Neural progenitor cell (in vitro differentiated cells): ENCODE results near the gene NT5C. TPM values are rescaled to one million over a fixed set of nuclear protein-coding genes. Genes with fewer than 3 reads are reported as not detected.
"Not testable (repeated sequence)": the region's sequence is repeated elsewhere in the genome, so short reads cannot be mapped to it uniquely, and the experiment has no call there.

Experiments
- DNase-seq: peaks from one replicate; pipeline ENCODE4 v3.0.0-alpha.2; 2016; ENCODE audit warnings: low spot score
- H2AFZ ChIP-seq: fragments of 200-600 bp; sonication (generic); replicated peaks from 2 replicates; pipeline ENCODE4 v1.6.1; 2016; ENCODE audit warnings: antibody characterized with exemption
- H3F3A ChIP-seq: fragments of 200-600 bp; sonication (generic); 2 replicates; pipeline ENCODE4 v1.6.1; 2016; ENCODE audit warnings: antibody characterized with exemption, low read depth
- H3K27ac ChIP-seq: fragments of 200-600 bp; sonication (generic); 2 replicates; pipeline ENCODE4 v1.5.1; 2016; ENCODE audit warnings: mild to moderate bottlenecking
- H3K27me3 ChIP-seq: fragments of 200-600 bp; sonication (generic); 2 replicates; pipeline ENCODE4 v1.6.1; 2016; ENCODE audit warnings: mild to moderate bottlenecking, moderate library complexity
- H3K36me3 ChIP-seq: fragments of 200-600 bp; sonication (generic); 2 replicates; pipeline ENCODE4 v1.5.1; 2016
- H3K4me1 ChIP-seq: fragments of 200-600 bp; sonication (generic); 2 replicates; pipeline ENCODE4 v1.6.1; 2016; ENCODE audit warnings: mixed run types
- H3K4me2 ChIP-seq: fragments of 200-600 bp; sonication (generic); 2 replicates; pipeline ENCODE4 v1.6.1; 2016
- H3K4me3 ChIP-seq: fragments of 200-600 bp; sonication (generic); 2 replicates; pipeline ENCODE4 v1.5.1; 2016
- H3K79me2 ChIP-seq: fragments of 200-600 bp; sonication (generic); 2 replicates; pipeline ENCODE4 v1.6.1; 2016; ENCODE audit warnings: low read depth
- H3K9ac ChIP-seq: fragments of 200-600 bp; sonication (generic); 2 replicates; pipeline ENCODE4 v1.6.1; 2016
- H3K9me3 ChIP-seq: fragments of 200-600 bp; sonication (generic); 2 replicates; pipeline ENCODE4 v1.5.1; 2016; ENCODE audit warnings: low read depth
- H4K20me1 ChIP-seq: fragments of 200-600 bp; sonication (generic); 2 replicates; pipeline ENCODE4 v1.6.1; 2016; ENCODE audit warnings: low read depth
- H3K27ac Mint-ChIP-seq: 3 replicates; pipeline ENCODE4 v1.8.0; 2021; ENCODE audit warnings: mixed read lengths
- H3K27me3 Mint-ChIP-seq: 2 replicates; pipeline ENCODE4 v1.8.0; 2022; ENCODE audit warnings: low read depth, mild to moderate bottlenecking, inconsistent platforms, moderate library complexity, mixed read lengths; ENCODE audit not compliant: insufficient read depth
- H3K36me3 Mint-ChIP-seq: 3 replicates; pipeline ENCODE4 v1.8.0; 2021; ENCODE audit warnings: mixed read lengths
- H3K4me1 Mint-ChIP-seq: 3 replicates; pipeline ENCODE4 v1.8.0; 2021; ENCODE audit warnings: mixed read lengths
- H3K4me3 Mint-ChIP-seq: 3 replicates; pipeline ENCODE4 v1.8.0; 2021; ENCODE audit warnings: mild to moderate bottlenecking, moderate library complexity, mixed read lengths
- H3K9me3 Mint-ChIP-seq: 3 replicates; pipeline ENCODE4 v1.8.0; 2020; ENCODE audit warnings: mixed read lengths
- CTCF ChIP-seq: fragments of 200-600 bp; sonication (generic); IDR thresholded peaks from 2 replicates; pipeline ENCODE4 v1.5.1; 2017; ENCODE audit warnings: antibody characterized with exemption, mild to moderate bottlenecking
- EZH2 ChIP-seq: fragments of 200-600 bp; sonication (generic); IDR thresholded peaks from 2 replicates; pipeline ENCODE4 v1.6.1; 2017; ENCODE audit warnings: antibody characterized with exemption, mild to moderate bottlenecking, moderate library complexity
- EZH2phosphoT487 ChIP-seq: fragments of 200-600 bp; sonication (generic); IDR thresholded peaks from 2 replicates; pipeline ENCODE4 v1.6.1; 2017; ENCODE audit warnings: antibody characterized with exemption
- total RNA-seq: library from RNA; depleted of rRNA; stranded (reverse); fragments of >200 nt; gene quantifications from 2 replicates; pipeline ENCODE4 v1.2.3, GENCODE V29; 2015; ENCODE audit warnings: low replicate concordance

NT5C gene
- total RNA-seq, 1 donor from 2014 or later: 45.8 TPM

- peaks cover 26% of the 10 kb centered on the region for H3K36me3 ChIP-seq
- H3K4me3 ChIP-seq: no peak overlapping the region
- no peak for TF ChIP-seq CTCF
- TF ChIP-seq EZH2: no peak
- no peak for TF ChIP-seq EZH2phosphoT487
- Mint-ChIP-seq H3K4me3 (no peak overlapping the region), H3K9me3 (no peaks in the 10 kb centered on the region), H3K36me3 (peaks cover 25% of the 10 kb centered on the region), H3K27me3 (no peaks in the 10 kb centered on the region), H3K27ac (no peak overlapping the region), H3K4me1 (peaks cover 12% of the 10 kb centered on the region)
- DNase-seq: no peak
- H3K4me1 ChIP-seq: peaks cover 10% of the 10 kb centered on the region
- no peaks in the 10 kb centered on the region for H3K9me3 ChIP-seq
- no peak overlapping the region for H2AFZ ChIP-seq
- H3K27ac ChIP-seq: peak overlapping the region; percentile 54
- H3F3A ChIP-seq: peaks cover 67% of the 10 kb centered on the region
- H3K27me3 ChIP-seq: no peaks in the 10 kb centered on the region
- peaks cover 100% of the 10 kb centered on the region for H3K79me2 ChIP-seq
- H4K20me1 ChIP-seq: peaks cover 99% of the 10 kb centered on the region
- no peak overlapping the region for H3K4me2 ChIP-seq
- no peak overlapping the region for H3K9ac ChIP-seq
Observed at GRCh38 chr17:75176625-75177024, 45.1 kb upstream of the NT5C start.

- no peak for TF ChIP-seq EZH2
- TF ChIP-seq EZH2phosphoT487: no peak
- Mint-ChIP-seq H3K27me3 (no peaks in the 10 kb centered on the region), H3K27ac (no peak overlapping the region), H3K36me3 (peaks cover 25% of the 10 kb centered on the region), H3K4me1 (peaks cover 3% of the 10 kb centered on the region), H3K4me3 (no peak overlapping the region), H3K9me3 (no peaks in the 10 kb centered on the region)
- Histone ChIP-seq H3K79me2 (peaks cover 100% of the 10 kb centered on the region), H4K20me1 (peaks cover 99% of the 10 kb centered on the region), H3K4me2 (no peak overlapping the region), H3K4me3 (no peak overlapping the region), H3F3A (peaks cover 69% of the 10 kb centered on the region), H3K27ac (peak overlapping the region; percentile 58), H3K27me3 (no peaks in the 10 kb centered on the region), H2AFZ (no peak overlapping the region), H3K36me3 (peaks cover 24% of the 10 kb centered on the region), H3K4me1 (no peaks in the 10 kb centered on the region), H3K9ac (no peak overlapping the region), H3K9me3 (no peaks in the 10 kb centered on the region)
- DNase-seq: no peak
Observed at GRCh38 chr17:75174996-75175395, 43.5 kb upstream of the NT5C start.

- no peak for DNase-seq
- no peaks in the 10 kb centered on the region for H3K4me1 Mint-ChIP-seq
- no peak overlapping the region for H3K27ac Mint-ChIP-seq
- peaks cover 21% of the 10 kb centered on the region for H3K36me3 Mint-ChIP-seq
- H3K27me3 ChIP-seq: no peaks in the 10 kb centered on the region
- peaks cover 15% of the 10 kb centered on the region for H3K36me3 ChIP-seq
- H4K20me1 ChIP-seq: peaks cover 99% of the 10 kb centered on the region
- H3F3A ChIP-seq: peaks cover 74% of the 10 kb centered on the region
- no peaks in the 10 kb centered on the region for H3K4me1 ChIP-seq
- TF ChIP-seq EZH2phosphoT487 (no peak), EZH2 (no peak), CTCF (no peak)
- no peak overlapping the region for H3K4me3 ChIP-seq
- H3K27ac ChIP-seq: no peak overlapping the region
- no peaks in the 10 kb centered on the region for H3K9me3 ChIP-seq
- H3K79me2 ChIP-seq: peaks cover 99% of the 10 kb centered on the region
- no peak overlapping the region for H2AFZ ChIP-seq
- no peak overlapping the region for H3K9ac ChIP-seq
- H3K27me3 Mint-ChIP-seq: no peaks in the 10 kb centered on the region
- no peak overlapping the region for H3K4me3 Mint-ChIP-seq
- no peak overlapping the region for H3K4me2 ChIP-seq
- no peaks in the 10 kb centered on the region for H3K9me3 Mint-ChIP-seq
Observed at GRCh38 chr17:75173526-75173925, 42.0 kb upstream of the NT5C start.

GRCh38 chr17:75168998-75169397 is 37.5 kb upstream of the NT5C start:
- TF ChIP-seq CTCF: no peak
- peaks cover 9% of the 10 kb centered on the region for H3K36me3 ChIP-seq

GRCh38 chr17:75164606-75165005 is 33.1 kb upstream of the NT5C start:
- not testable (repeated sequence) for H3K9ac ChIP-seq, H3K4me1 ChIP-seq, DNase-seq, H3K27ac ChIP-seq, H3K4me1 Mint-ChIP-seq, H2AFZ ChIP-seq, H3K36me3 ChIP-seq, H3K4me3 ChIP-seq, H3K27me3 ChIP-seq, H3K27me3 Mint-ChIP-seq, H3K9me3 Mint-ChIP-seq, H3K4me3 Mint-ChIP-seq, H3K9me3 ChIP-seq, H3K4me2 ChIP-seq, H3K27ac Mint-ChIP-seq
- peaks cover 21% of the 10 kb centered on the region for H3K79me2 ChIP-seq
- H3K36me3 Mint-ChIP-seq: peaks cover 20% of the 10 kb centered on the region
- peaks cover 56% of the 10 kb centered on the region for H3F3A ChIP-seq
- peaks cover 28% of the 10 kb centered on the region for H4K20me1 ChIP-seq

More at GRCh38 chr17:75168998-75169397, 37.5 kb upstream of the NT5C start:
- DNase-seq: no peak
- no peak overlapping the region for H3K4me3 ChIP-seq
- no peak overlapping the region for H2AFZ ChIP-seq
- Mint-ChIP-seq H3K4me3 (no peak overlapping the region), H3K27ac (no peak overlapping the region), H3K27me3 (no peaks in the 10 kb centered on the region), H3K4me1 (no peaks in the 10 kb centered on the region), H3K9me3 (no peaks in the 10 kb centered on the region), H3K36me3 (peaks cover 30% of the 10 kb centered on the region)
- H3K9me3 ChIP-seq: no peaks in the 10 kb centered on the region
- H3K27me3 ChIP-seq: no peaks in the 10 kb centered on the region
- no peak overlapping the region for H3K4me2 ChIP-seq
- H3F3A ChIP-seq: peaks cover 70% of the 10 kb centered on the region
- peaks cover 65% of the 10 kb centered on the region for H3K79me2 ChIP-seq
- no peaks in the 10 kb centered on the region for H3K4me1 ChIP-seq
- no peak overlapping the region for H3K27ac ChIP-seq
- no peak overlapping the region for H3K9ac ChIP-seq
- peaks cover 68% of the 10 kb centered on the region for H4K20me1 ChIP-seq
